Kidney (tissue), 14 donors: ENCODE data around the gene PLEKHA6. TPM values are rescaled to one million over a fixed set of nuclear protein-coding genes. Genes with fewer than 3 reads are reported as not detected.

Experiments used
- DNase-seq, 5 donors: peaks; one replicate each; pipeline ENCODE4 v3.0.0-alpha.2; 2013 to 2020
- FAIRE-seq: peaks from 2 replicates; lab custom pipeline; 2012; peaks lifted over from hg19 to GRCh38; lab: Jason Lieb, UNC
- H3K27ac ChIP-seq, 2 donors: one replicate each; pipeline ENCODE4 v1.7.0; 2013; ENCODE audit warnings: low read depth in 2 of 2, low read length in 2 of 2, inconsistent platforms in 1 of 2
- H3K27me3 ChIP-seq: one replicate; pipeline ENCODE4 v1.7.1; 2013; ENCODE audit warnings: low read length, inconsistent platforms; ENCODE audit not compliant: control insufficient read depth, insufficient read depth
- H3K36me3 ChIP-seq, 3 donors: one replicate each; pipeline versions ENCODE4 v1.7.0 to v1.7.1; 2013; ENCODE audit warnings: low read length in 3 of 3, control low read depth in 1 of 3, inconsistent platforms in 1 of 3; ENCODE audit not compliant: insufficient read depth in 3 of 3, control insufficient read depth in 2 of 3
- H3K4me1 ChIP-seq, 3 donors: one replicate each; pipeline versions ENCODE4 v1.7.0 to v1.7.1; 2013; ENCODE audit warnings: low read length in 3 of 3, inconsistent platforms in 1 of 3, low read depth in 1 of 3; ENCODE audit not compliant: control insufficient read depth in 2 of 3, insufficient read depth in 2 of 3
- H3K4me3 ChIP-seq, 3 donors: one replicate each; pipeline versions ENCODE4 v1.7.0 to v1.8.1; 2013; ENCODE audit warnings: low read length in 3 of 3, control low read depth in 1 of 3, inconsistent platforms in 1 of 3
- H3K9ac ChIP-seq, 3 donors: one replicate each; pipeline versions ENCODE4 v1.7.0 to v1.7.1; 2013; ENCODE audit warnings: low read length in 3 of 3, control low read depth in 1 of 3, inconsistent platforms in 1 of 3
- H3K9me3 ChIP-seq, 3 donors: one replicate each; pipeline versions ENCODE4 v1.7.0 to v1.7.1; 2013; ENCODE audit warnings: low read length in 3 of 3, control low read depth in 1 of 3, inconsistent platforms in 1 of 3; ENCODE audit not compliant: control insufficient read depth in 2 of 3, insufficient read depth in 1 of 3
- CTCF ChIP-seq: IDR thresholded peaks from 3 replicates; pipeline ENCODE4 v1.5.1; 2012; ENCODE audit warnings: mild to moderate bottlenecking, moderate library complexity, borderline replicate concordance; ENCODE audit not compliant: insufficient read depth; ENCODE audit errors: extremely low read depth
- intact Hi-C: fragments of 100-400 bp; cut with DNase I; formaldehyde crosslinking; loops from one replicate; pipeline ENCODE4 v1.11.1; 2022
- polyA plus RNA-seq: library from polyadenylated mRNA; stranded (reverse); fragments of 350-450 nt; fragmentation: Illumina TruSeq; extraction: RNeasy Lipid Tissue Mini Kit (QIAGEN cat#74804); gene quantifications from one replicate; pipeline ENCODE4 v1.2.3, GENCODE V29; 2014; ENCODE audit warnings: low read depth, low replicate concordance; ENCODE audit not compliant: insufficient read depth
- total RNA-seq: library from RNA; stranded (reverse); fragmentation: NEBNext Ultra II Directional; extraction: Animal tissue kit (Norgen Biotek cat#: 25700); gene quantifications from one replicate; pipeline ENCODE4 v1.2.1, GENCODE V29; 2021
- donor health status: control.
- donor health status: control.
- donor health status: control.
- donor health status: control.
- donor health status: control.
- donor health status: DM: yes; HTN: yes; CAD: no.
- donor health status: Normal renal cell carcinoma (clear cell type).

The PLEKHA6 gene
- total and polyA plus RNA-seq, 2 donors from 2014 or later: 17.5 to 65.1 TPM

DNA sequence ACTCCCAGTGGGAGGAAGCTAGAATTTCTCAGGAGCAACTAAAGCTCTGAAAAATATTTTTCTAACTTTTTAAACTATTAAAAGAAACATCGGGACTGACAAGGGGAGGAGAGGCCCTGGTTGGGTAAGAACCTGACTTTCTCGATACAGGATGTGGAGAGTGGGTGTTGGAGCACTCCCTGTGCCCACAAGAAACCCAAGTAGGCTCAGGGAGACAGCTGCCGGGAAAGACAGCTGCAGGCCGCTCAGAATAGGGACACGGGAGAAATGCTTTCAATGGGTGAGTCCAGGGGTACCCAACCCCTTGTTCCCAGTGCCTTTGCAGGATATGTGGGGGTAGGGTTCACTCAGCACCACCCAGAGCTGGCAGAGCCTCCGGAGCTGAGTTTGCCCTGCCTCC is 43.6 kb downstream of the PLEKHA6 start:
- no peak for FAIRE-seq
- Histone ChIP-seq H3K27me3 (no peaks in the 10 kb centered on the region), H3K4me3 (no peak overlapping the region), H3K36me3 (no peaks in the 10 kb centered on the region), H3K9ac (no peak overlapping the region), H3K9me3 (no peaks in the 10 kb centered on the region), H3K4me1 (peaks cover 14 to 33% (median 23%) of the 10 kb centered on the region in 3 donors), H3K27ac (peak overlapping the region in 1 of 2 donors; percentile 28)
- intact Hi-C loops: no loop called here
- no peak for TF ChIP-seq CTCF
- DNase-seq: no peak

- intact Hi-C loops: no loop called here
- Histone ChIP-seq H3K4me3 (peak overlapping the region in 2 of 3 donors; percentile 1 to 43), H3K36me3 (no peaks in the 10 kb centered on the region), H3K9ac (peak overlapping the region in 1 of 3 donors; percentile 10), H3K27me3 (no peaks in the 10 kb centered on the region), H3K9me3 (no peaks in the 10 kb centered on the region), H3K4me1 (peaks cover 12 to 27% (median 22%) of the 10 kb centered on the region in 3 donors), H3K27ac (peak overlapping the region; percentile 75 to 93)
- TF ChIP-seq CTCF: no peak
- DNase-seq (peak in 2 of 5 donors; percentile 51 to 53), FAIRE-seq (no peak)
These were observed 44.7 kb downstream of the PLEKHA6 start for GRCh38 chr1:204314893-204315658.

GRCh38 chr1:204314171-204314892 is 45.4 kb downstream of the PLEKHA6 start:
- Histone ChIP-seq H3K27ac (peak overlapping the region; percentile 75 to 93), H3K4me3 (peak overlapping the region in 2 of 3 donors; percentile 20 to 43), H3K36me3 (no peaks in the 10 kb centered on the region), H3K9ac (peak overlapping the region in 1 of 3 donors; percentile 10), H3K4me1 (peaks cover 10 to 23% (median 20%) of the 10 kb centered on the region in 3 donors), H3K27me3 (no peaks in the 10 kb centered on the region), H3K9me3 (no peaks in the 10 kb centered on the region)
- intact Hi-C loops: no loop called here
- FAIRE-seq (no peak), DNase-seq (no peak)
- TF ChIP-seq CTCF: no peak
